Measurements from ENCODE around the gene TNK2.

The TNK2 gene

DNA sequence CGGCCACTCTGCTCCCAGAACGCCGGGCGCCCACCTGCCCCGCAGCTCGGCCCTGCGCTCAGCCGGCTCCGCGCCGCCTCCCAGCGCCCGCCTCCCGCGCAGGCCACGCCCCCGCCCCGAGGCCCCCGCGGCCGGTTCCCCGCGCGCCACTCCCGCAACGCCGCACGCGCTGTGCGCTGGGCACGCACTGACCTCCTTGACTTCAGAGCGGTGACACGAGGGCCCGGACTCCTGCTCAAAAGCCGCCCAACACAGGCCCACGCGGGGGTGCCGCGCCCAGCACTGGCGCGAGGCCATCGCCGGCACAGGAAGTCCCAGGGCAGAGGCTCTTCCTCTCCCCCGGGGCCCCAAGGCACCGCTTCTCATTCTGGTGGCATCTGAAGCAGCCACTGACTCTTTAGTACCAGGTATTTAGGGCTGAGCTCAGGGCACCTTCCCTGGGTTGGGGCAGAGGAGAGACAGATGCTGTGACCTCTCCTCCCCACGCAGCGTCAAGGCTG, 12.4 kb downstream of the TNK2 start:
- H3K27ac ChIP-seq: peak overlapping the region; percentile 89
- TF ChIP-seq, protein P1, sequence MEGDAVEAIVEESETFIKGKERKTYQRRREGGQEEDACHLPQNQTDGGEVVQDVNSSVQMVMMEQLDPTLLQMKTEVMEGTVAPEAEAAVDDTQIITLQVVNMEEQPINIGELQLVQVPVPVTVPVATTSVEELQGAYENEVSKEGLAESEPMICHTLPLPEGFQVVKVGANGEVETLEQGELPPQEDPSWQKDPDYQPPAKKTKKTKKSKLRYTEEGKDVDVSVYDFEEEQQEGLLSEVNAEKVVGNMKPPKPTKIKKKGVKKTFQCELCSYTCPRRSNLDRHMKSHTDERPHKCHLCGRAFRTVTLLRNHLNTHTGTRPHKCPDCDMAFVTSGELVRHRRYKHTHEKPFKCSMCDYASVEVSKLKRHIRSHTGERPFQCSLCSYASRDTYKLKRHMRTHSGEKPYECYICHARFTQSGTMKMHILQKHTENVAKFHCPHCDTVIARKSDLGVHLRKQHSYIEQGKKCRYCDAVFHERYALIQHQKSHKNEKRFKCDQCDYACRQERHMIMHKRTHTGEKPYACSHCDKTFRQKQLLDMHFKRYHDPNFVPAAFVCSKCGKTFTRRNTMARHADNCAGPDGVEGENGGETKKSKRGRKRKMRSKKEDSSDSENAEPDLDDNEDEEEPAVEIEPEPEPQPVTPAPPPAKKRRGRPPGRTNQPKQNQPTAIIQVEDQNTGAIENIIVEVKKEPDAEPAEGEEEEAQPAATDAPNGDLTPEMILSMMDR (conservative IDR thresholded peaks at IDR 0.05): no peak

- H3K27ac ChIP-seq: peak overlapping the region; percentile 89
- TF ChIP-seq, protein P1 (conservative IDR thresholded peaks at IDR 0.05): peak; percentile 49
These were observed 13.1 kb downstream of the TNK2 start for GRCh38 chr3:195895078-195895860.

DNA sequence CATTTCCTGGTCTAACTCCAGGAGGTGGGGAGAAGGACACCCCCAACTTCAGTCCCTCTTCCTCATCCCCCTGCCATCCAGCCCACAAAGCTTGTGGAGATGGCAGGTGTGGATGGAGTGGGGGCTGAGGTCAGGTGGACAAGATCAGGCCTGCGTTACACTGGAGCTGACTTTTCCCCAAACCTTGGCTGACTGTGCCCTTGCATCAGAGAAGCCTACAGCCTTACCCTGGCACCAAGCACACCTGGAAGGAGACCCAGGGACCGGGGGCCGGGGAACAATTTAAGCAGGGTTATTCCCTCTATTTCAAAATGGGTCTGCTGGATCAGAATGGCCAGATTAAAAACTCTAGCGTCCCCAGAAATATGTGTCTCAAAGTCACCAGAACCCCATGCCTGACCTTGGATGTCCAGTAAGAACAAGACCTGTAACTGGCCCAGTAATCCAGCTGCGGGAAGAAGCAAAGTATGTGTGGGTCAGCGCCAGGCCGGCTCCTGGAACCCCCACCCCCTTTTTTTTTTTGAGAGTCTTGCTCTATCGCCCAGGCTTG, 14.4 kb downstream of the TNK2 start:
- TF ChIP-seq, protein P1 (conservative IDR thresholded peaks at IDR 0.05): no peak
- H3K27ac ChIP-seq: peak overlapping the region; percentile 89

DNA sequence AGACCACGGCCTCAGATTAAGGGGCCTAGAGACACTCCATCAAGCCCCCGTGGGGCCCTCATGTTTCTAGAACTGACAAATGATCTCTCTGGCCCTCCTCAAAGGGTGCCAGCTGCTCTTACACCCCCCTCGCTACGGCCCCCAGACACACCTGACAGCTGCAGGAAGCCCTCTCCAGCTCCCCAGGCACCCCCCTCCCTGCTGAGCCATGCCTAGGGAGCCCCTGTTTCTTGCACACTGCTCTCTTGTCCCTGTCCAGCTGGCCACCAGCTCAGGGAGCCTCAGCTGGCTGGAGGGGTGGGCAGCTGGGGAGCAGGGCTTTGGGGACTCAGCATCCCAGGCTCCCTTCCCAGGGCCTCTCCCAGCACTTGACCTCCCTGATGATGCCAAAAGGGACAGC, 14.8 kb downstream of the TNK2 start:
- peak overlapping the region; percentile 89; the same call in 1 of the 2 replicates for H3K27ac ChIP-seq
- TF ChIP-seq, protein P1 (conservative IDR thresholded peaks at IDR 0.05): no peak

GRCh38 chr3:195893044-195893395, 15.3 kb downstream of the TNK2 start:
- H3K27ac ChIP-seq: peak overlapping the region; percentile 89; the same call in 1 of the 2 replicates
- TF ChIP-seq, protein P1 (conservative IDR thresholded peaks at IDR 0.05): no peak

DNA sequence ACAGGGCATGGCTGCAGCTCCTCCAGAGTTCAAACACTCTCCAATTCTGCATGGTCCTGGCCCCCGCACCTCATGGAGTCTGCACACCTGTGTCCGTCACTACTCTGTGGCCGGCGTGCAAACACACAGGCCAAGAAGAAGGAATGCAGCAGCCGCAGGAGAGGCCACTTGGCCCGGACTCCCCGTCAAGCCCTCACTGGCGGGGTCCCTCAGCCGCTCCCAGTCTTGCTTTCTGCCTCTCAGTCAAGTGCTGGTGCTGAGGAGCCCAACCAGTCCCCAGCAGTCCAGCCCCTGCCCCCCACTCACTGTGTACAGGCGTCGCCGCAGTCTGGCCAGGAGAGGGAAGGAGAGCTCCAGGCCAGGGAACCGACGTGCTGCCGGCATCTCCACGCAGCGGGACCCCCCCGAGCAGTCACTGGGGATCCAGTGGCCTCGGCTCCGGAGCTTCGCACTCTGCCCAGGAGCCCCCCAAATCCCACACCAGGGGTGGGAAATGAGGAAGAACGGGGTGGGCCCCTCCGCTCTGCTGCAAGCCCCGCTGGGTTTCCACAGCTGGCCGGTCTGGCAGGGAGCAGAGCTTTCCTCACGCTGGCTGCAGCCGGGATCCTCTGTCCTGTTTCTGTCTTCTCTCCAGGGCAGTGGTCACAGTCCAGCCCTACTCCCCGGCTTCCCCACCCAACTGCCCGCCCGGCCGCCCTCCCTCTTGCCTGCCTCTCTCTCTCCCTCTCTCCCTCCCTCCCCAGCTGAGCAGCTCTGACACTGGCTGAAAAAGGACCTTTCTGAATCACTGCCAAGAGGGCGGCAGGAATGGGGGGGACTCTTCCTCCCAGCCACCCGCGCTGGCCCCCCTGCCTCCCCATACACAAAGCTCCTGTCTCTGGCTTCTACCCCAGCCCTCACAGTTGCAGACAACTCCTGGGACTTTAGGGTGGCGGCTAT, 16.0 kb downstream of the TNK2 start:
- TF ChIP-seq, protein P1 (conservative IDR thresholded peaks at IDR 0.05): no peak
- no peak overlapping the region for H3K27ac ChIP-seq
